ENCODE measurements around the gene MNT.

MNT gene

GRCh38 chr17:2374549-2375285 is 26.1 kb downstream of the MNT start:
- H3K4me1 ChIP-seq (ENCODE audit: control insufficient read depth in 1 of 2, insufficient read depth in 1 of 2, low read depth in 1 of 2, low read length in 1 of 2), result peaks cover under 1% of the 10 kb centered on the region in 2 experiments
- no peak overlapping the region for H3K27ac ChIP-seq
- H3K36me3 ChIP-seq, result peaks cover 79% of the 10 kb centered on the region
- no peak overlapping the region for H3K4me3 ChIP-seq (ENCODE audit: low read depth in 1 of 2, low read length in 1 of 2)
- H3K9me3 ChIP-seq, result no peaks in the 10 kb centered on the region
- TF ChIP-seq CTCF (IDR thresholded peaks at IDR 0.05), result no peak
- H3K27me3 ChIP-seq, result no peaks in the 10 kb centered on the region

GRCh38 chr17:2373179-2373578 is 27.7 kb downstream of the MNT start:
- Histone ChIP-seq H3K9me3 (no peaks in the 10 kb centered on the region), H3K36me3 (peaks cover 66% of the 10 kb centered on the region), H3K27ac (no peak overlapping the region), H3K4me3 (ENCODE audit: low read depth in 1 of 2, low read length in 1 of 2) (no peak overlapping the region), H3K27me3 (no peaks in the 10 kb centered on the region), H3K4me1 (ENCODE audit: control insufficient read depth in 1 of 2, insufficient read depth in 1 of 2, low read depth in 1 of 2, low read length in 1 of 2) (peaks cover 13 to 15% of the 10 kb centered on the region in 2 experiments)
- TF ChIP-seq CTCF (IDR thresholded peaks at IDR 0.05), result no peak

GRCh38 chr17:2372681-2373080 is 28.2 kb downstream of the MNT start:
- Histone ChIP-seq H3K27me3 (no peaks in the 10 kb centered on the region), H3K9me3 (no peaks in the 10 kb centered on the region), H3K36me3 (peaks cover 65% of the 10 kb centered on the region), H3K27ac (no peak overlapping the region), H3K4me3 (ENCODE audit: low read depth in 1 of 2, low read length in 1 of 2) (no peak overlapping the region), H3K4me1 (ENCODE audit: control insufficient read depth in 1 of 2, insufficient read depth in 1 of 2, low read depth in 1 of 2, low read length in 1 of 2) (peaks cover 13 to 15% of the 10 kb centered on the region in 2 experiments)
- no peak for TF ChIP-seq CTCF (IDR thresholded peaks at IDR 0.05)

GRCh38 chr17:2372180-2372579 is 28.7 kb downstream of the MNT start:
- H3K9me3 ChIP-seq, result no peaks in the 10 kb centered on the region
- no peaks in the 10 kb centered on the region for H3K27me3 ChIP-seq
- no peak overlapping the region for H3K4me3 ChIP-seq (ENCODE audit: low read depth in 1 of 2, low read length in 1 of 2)
- TF ChIP-seq CTCF (IDR thresholded peaks at IDR 0.05), result no peak
- no peak overlapping the region for H3K27ac ChIP-seq
- H3K4me1 ChIP-seq (ENCODE audit: control insufficient read depth in 1 of 2, insufficient read depth in 1 of 2, low read depth in 1 of 2, low read length in 1 of 2), result peaks cover 13 to 15% of the 10 kb centered on the region in 2 experiments
- peaks cover 67% of the 10 kb centered on the region for H3K36me3 ChIP-seq

GRCh38 chr17:2371183-2372130 is 29.4 kb downstream of the MNT start:
- peaks cover 13 to 15% of the 10 kb centered on the region in 2 experiments for H3K4me1 ChIP-seq (ENCODE audit: control insufficient read depth in 1 of 2, insufficient read depth in 1 of 2, low read depth in 1 of 2, low read length in 1 of 2)
- no peaks in the 10 kb centered on the region for H3K27me3 ChIP-seq
- H3K36me3 ChIP-seq, result peaks cover 67% of the 10 kb centered on the region
- H3K27ac ChIP-seq, result no peak overlapping the region
- H3K9me3 ChIP-seq, result no peaks in the 10 kb centered on the region
- TF ChIP-seq CTCF (IDR thresholded peaks at IDR 0.05), result no peak
- no peak overlapping the region for H3K4me3 ChIP-seq (ENCODE audit: low read depth in 1 of 2, low read length in 1 of 2)
